ENCODE results near the gene SAXO1. TPM values are rescaled to one million over a fixed set of nuclear protein-coding genes. Genes with fewer than 3 reads are reported as not detected.
A peak's percentile ranks its signal among the peaks of the same experiment; 100 is the strongest.

Gene SAXO1
- total RNA-seq, 1 donor from 2014 or later = 0.09 TPM

DNA sequence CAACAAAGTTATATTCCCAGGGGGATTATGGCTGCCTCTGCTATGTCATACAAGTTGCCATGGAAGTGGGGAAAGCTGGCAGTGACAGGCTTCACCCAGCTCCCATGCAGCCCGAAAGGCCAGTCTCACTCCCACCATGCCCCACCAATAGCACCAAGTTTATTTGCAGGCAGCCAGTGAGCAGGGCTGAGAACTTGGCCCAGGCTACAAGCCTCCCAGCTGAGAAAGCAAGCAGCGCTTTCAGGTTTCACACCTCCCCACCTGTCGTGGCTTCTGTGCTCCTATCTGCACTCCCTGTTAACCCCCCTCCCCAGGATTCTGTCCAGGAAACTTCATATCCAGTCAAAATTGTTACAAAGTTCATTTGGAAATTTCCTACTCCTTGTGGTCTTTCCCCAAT lies 155.0 kb downstream of the SAXO1 start:
- no peaks in the 10 kb centered on the region for H3K4me1 Mint-ChIP-seq
- Histone ChIP-seq H2AFZ (replicated peaks) (no peak overlapping the region), H4K20me1 (ENCODE audit: low read depth) (no peaks in the 10 kb centered on the region), H3K27ac (no peak overlapping the region), H3K4me1 (no peaks in the 10 kb centered on the region), H3K4me3 (no peak overlapping the region), H3K27me3 (no peaks in the 10 kb centered on the region), H3F3A (ENCODE audit: low read depth) (no peaks in the 10 kb centered on the region), H3K79me2 (ENCODE audit: low read depth) (no peaks in the 10 kb centered on the region), H3K4me2 (no peak overlapping the region), H3K9ac (no peak overlapping the region), H3K9me3 (ENCODE audit: low read depth) (no peaks in the 10 kb centered on the region), H3K36me3 (no peaks in the 10 kb centered on the region)
- H3K27ac Mint-ChIP-seq = no peak overlapping the region
- TF ChIP-seq EZH2phosphoT487 (IDR thresholded peaks at IDR 0.05) (no peak), EZH2 (IDR thresholded peaks at IDR 0.05) (no peak)
- TF ChIP-seq, protein P1, sequence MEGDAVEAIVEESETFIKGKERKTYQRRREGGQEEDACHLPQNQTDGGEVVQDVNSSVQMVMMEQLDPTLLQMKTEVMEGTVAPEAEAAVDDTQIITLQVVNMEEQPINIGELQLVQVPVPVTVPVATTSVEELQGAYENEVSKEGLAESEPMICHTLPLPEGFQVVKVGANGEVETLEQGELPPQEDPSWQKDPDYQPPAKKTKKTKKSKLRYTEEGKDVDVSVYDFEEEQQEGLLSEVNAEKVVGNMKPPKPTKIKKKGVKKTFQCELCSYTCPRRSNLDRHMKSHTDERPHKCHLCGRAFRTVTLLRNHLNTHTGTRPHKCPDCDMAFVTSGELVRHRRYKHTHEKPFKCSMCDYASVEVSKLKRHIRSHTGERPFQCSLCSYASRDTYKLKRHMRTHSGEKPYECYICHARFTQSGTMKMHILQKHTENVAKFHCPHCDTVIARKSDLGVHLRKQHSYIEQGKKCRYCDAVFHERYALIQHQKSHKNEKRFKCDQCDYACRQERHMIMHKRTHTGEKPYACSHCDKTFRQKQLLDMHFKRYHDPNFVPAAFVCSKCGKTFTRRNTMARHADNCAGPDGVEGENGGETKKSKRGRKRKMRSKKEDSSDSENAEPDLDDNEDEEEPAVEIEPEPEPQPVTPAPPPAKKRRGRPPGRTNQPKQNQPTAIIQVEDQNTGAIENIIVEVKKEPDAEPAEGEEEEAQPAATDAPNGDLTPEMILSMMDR (IDR thresholded peaks at IDR 0.05) = no peak
- DNase-seq (ENCODE audit: low spot score) = no peak
- H3K36me3 Mint-ChIP-seq = no peaks in the 10 kb centered on the region
- peaks cover 1% of the 10 kb centered on the region for H3K27me3 Mint-ChIP-seq (ENCODE audit: insufficient read depth, low read depth)
- no peak overlapping the region for H3K4me3 Mint-ChIP-seq
- H3K9me3 Mint-ChIP-seq = peaks cover 2% of the 10 kb centered on the region

Small RNAs within 50 kb of the gene (small RNA-seq; reads per million reads assigned to genes)
- not detected for gene RNU6-264P
- gene SCARNA8 = 21.2 reads per million, percentile 97 among the genes with 10 or more reads in this experiment

Other genes with a start within 250 kb of the SAXO1 start
- 35.9 and 45.1 TPM in 2 replicates for gene RRAGA, start 16.2 kb upstream of the SAXO1 start, total RNA-seq (ENCODE audit: low replicate concordance)
- 40.7 and 61.2 TPM in 2 replicates for gene HAUS6, start 69.7 kb upstream of the SAXO1 start, total RNA-seq (ENCODE audit: low replicate concordance)
- 55.3 and 58.8 TPM in 2 replicates for gene PLIN2, start 94.3 kb upstream of the SAXO1 start, total RNA-seq (ENCODE audit: low replicate concordance)
- 40.7 and 73.4 TPM in 2 replicates for gene DENND4C, start 197.5 kb upstream of the SAXO1 start, total RNA-seq (ENCODE audit: low replicate concordance)

Measured in neural progenitor cell (in vitro differentiated cells).